GM21360 (cell line): Measurements from ENCODE around the gene JDP2.
"Not testable (repeated sequence)": the region's sequence is repeated elsewhere in the genome, so short reads cannot be mapped to it uniquely, and the experiment has no call there.

ENCODE experiments used
- ATAC-seq: cut with Tn5 transposase; IDR thresholded peaks from one replicate; pipeline ENCODE4 v1.9.1; 2021; ENCODE audit warnings: mild to moderate bottlenecking, moderate library complexity; ENCODE audit not compliant: unreplicated experiment

Gene JDP2, protein sequence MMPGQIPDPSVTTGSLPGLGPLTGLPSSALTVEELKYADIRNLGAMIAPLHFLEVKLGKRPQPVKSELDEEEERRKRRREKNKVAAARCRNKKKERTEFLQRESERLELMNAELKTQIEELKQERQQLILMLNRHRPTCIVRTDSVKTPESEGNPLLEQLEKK

DNA sequence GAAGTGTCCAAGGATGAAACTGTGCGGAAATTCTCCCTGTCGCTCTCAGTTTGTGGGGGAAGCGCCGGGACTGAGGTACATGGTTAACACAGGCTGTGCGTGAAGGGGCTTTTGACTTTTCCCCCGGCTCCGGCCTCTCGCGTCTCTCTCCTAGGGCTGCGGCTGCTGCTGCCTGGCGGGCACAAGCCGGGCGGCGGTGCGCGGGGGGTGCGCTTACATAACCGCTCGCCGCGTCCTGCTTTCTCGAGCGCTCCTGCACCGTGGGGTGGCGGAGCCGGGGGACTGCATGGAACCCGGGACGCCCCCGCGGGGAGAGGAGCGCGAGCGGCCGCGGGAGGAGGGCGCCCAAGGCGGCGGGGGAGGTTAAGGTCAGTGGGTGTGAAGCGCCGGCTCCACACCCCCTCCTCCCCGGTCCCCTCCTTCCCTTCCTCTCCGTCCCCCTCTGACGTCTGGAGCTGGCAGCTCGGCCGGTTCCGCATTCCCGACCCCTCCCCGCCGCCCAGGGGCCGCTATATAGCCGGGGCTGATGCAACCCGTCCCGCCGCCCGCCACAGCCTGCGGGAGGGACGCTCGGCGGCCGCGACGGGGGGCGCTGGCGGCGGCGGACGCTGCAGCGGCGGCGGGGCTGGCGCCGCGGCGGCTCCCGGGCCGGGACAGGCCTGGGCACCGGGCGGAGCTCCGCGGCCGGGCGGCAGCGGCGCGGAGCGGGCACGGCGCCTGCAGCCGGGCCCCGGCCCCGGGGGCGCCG lies at the start of gene JDP2:
JDP2 (plus strand) TSS at position 541 of the 748 bp plus-strand sequence. CDS start 9,899 bp downstream, outside the sequence.
- ATAC-seq = peak; percentile 40

DNA sequence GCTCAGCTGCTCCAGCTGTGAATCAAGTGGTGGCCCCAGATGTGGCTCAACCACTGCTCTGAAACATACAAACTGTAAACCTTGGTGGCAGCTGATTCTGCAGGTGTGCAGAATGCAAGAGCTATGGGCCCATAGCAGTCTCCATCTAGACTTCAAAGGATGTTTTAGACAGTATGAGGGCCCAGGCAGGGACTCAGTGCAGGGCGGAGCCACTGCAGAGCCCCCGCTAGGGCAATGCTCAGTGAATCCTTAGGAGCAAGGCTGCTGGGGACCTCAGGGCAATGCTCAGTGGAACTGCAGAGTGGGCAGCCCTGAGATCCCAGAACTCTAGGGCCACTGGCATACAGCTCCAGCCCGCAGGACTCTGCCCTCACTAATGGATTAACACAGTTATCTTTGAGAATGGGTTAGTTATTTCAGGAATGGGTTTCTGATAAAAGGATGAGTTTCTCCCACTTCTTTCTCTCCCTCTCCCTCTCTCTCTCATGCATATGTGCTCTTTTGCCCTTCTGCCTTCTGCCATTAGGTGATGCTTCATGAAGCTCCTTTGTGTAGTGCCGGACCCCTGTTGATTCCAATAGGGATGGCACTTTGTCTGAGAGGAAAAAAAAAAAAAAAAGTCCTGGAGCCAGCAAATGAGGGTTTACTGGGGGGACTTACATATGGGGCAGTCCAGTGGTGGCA lies 48.4 kb upstream of the JDP2 start:
- ATAC-seq = no peak

DNA sequence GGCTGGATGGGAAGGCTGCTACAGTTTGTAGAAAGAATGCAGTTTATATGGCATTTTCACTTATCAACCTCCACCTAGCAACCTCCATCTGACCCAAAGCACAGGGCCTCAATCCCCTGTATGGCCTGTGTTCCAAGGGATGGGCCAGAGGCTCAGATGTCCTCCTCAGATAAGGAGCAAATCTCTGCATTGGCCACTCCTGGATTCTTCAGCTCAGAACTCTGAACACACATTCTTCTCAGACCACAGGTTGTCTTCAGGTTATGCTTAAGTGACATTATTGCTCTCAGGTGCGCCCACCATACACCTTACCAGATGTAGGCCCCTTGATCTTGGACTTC lies 47.9 kb upstream of the JDP2 start:
- no peak for ATAC-seq

DNA sequence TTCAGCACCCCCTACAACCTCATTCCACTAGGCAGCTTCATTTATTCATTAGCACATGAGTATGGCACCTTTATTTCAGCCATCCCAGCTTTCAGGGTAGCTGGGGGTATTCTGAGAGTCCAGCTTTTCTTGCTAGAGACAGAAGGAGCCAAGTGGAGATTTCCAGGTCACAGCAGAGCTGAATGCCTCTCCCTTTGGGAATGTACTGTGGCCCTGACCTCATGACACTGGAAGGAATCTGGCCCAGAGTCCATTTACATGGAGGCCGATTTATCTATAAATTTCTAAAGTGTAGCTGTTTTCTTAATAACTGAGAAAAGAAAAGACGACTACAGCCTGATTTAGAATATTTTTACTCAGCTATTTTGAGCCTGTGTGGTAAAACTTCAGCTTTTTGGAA lies 47.2 kb upstream of the JDP2 start:
- no peak for ATAC-seq

DNA sequence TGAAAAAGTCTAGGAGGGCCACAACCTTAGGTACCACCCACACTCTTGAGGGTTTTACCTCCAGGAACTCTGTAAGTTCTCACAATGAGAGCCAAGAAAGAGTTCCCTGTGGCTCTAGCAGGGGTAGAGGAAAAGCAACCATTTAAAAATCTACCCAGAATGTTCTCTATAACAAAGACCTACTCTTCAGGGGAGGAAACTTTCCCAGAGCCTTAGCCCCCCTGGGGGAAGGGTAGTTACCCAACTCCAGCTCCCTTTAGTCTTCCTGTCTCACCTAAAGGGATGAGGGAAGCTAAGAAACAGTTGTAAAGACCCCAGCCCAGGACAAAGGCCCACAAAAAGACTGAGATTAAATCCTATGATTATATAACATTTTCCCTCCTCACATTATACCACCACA lies 46.2 kb upstream of the JDP2 start:
- ATAC-seq = no peak

DNA sequence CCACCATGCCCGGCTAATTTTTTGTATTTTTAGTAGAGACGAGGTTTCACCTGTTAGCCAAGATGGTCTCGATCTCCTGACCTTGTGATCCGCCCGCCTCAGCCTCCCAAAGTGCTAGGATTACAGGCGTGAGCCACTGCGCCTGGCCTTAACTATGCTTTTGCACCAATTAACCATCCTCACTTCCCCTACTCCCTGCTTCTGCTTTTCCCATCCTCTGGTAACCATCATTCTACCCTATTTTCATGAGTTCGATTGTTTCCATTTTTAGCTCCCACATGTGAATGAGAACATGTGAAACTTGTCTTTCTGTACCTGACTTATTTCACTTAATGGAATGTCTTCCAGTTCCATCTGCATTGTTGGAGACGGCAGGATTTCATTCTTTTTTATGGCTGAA lies 44.6 kb upstream of the JDP2 start:
- ATAC-seq = not testable (repeated sequence)

DNA sequence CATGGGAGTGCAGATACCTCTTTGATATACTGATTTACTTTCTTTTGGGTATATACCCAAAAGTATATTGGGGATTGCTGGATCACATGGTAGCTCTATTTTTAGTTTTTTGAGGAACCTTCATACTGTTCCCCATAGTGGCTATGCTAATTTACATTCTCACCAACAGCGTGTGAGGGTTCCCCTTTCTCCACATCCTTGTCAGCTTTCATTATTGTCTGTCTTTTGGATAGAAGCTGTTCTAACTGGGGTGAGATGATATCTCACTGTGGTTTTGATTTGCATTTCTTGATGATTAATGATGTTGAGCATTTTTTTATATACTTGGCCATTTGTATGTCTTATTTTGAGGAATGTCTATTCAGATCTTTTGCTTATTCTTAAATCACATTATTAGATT lies 44.1 kb upstream of the JDP2 start:
- no peak for ATAC-seq

DNA sequence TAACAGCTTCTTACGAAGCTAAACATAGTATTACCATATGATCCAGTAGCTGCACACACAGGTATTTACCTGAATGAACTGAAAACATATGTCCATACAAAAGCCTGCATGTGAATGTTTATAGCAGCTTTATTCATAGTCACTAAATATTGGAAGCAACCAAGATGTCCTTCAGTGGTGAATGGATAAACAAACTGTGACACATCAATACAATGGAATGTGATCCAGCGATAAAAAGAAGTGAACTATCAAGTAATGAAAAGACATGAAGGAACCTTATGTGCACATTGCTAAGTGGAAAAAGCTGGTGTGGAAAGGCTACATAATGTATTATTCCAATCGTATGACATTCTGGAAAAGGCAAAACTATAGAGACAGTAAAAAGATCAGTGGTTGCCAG lies 38.1 kb upstream of the JDP2 start:
- no peak for ATAC-seq

DNA sequence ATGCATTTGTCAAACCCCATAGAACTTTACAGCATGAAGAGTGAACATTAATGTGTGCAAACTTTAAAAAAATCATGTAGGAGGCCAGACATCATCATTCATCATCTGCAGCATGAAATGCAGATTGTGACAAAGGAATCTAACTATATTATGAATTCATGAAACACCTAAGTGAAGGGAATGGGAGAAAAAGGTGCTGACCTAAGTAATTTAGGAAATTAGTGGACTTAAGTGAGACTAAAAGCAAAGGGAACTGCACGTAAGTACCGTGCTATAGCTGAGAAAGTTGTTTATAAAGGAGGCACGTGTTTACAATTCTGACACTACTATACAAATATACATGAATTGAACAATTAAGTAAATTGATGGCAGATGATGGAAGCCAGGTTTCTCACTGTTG lies 37.6 kb upstream of the JDP2 start:
- ATAC-seq = no peak

DNA sequence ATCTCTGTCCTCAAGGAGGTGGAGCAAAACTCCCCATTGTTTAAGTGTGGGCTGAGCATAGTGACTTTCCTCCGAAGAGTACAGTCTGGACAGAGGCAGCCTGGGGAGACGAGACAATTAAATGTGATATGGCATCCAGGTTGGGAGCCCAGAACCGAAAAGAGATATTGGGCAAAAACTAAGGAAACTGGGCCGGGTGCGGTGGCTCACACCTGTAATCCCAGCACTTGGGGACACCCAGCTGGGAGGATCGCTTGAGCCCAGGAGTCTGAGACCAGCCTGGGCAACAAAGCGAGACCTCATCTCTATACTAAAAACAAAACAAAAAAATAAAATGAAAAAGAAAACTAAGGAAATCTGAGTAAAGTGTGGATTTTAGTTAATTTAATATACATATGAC lies 35.9 kb upstream of the JDP2 start:
- no peak for ATAC-seq

DNA sequence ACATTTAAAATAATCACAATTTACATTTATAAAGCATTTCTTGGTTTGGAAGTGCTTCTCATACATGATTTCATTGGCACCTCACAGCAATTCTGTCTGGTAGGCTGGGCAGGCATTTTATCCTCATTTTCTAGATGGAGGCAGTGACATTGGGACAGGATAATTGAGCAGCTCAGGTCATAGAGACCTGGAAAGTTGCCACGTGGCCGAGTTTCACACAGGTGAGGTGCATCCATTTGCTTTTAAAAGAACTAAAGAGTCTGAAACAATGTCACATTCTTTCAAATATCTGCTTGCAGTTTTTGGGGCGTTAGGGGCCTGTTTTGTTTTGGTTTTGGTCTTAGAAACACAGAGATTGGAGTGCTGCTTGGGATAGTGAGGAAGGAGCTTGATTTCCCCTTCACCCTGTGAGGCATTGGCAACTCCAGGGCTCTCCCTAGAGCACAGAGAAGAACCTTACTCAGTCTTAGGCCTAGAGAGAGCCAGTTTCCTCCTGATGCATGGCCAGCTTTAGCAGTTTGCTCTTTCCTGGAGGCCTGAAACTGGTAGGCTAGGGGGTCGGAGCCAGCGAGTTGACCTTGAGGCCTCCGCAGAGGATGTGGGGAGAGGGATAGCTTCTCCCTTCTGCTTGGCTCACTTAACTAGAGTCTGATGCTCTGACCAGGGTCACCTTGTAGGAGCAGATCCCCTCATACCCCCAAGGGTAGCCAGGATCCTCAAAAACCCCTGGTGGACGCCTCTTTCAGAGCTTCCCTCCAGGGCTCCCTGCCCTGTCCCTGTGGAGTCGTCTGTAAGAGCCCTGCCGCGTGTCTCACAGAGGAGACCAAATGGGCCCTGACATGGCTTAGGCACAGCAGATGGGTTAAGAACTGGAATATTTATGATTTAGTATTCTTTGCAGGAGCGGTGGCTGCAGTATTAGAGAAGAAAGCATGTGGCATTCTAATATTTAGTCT lies 34.9 kb upstream of the JDP2 start:
- ATAC-seq = no peak

DNA sequence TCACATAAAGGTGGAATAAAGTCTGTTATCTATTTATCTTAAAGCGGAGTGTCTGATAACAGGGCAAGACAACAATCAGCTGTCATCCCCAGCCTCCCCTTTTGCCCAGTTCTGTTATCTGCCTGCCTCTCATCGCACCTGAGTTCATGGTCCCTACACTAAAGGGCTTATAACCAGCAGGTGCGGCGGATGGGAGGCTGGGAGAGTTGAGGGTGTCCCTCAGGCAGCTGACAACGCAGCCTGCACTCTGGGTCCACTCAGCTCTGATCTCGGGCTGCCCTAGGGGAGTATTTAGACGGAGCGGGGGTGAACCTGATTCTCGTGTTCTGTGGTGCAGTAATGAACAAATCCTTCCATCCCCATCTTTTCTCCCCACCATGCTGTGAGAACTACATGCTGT lies 34.0 kb upstream of the JDP2 start:
- ATAC-seq = no peak

DNA sequence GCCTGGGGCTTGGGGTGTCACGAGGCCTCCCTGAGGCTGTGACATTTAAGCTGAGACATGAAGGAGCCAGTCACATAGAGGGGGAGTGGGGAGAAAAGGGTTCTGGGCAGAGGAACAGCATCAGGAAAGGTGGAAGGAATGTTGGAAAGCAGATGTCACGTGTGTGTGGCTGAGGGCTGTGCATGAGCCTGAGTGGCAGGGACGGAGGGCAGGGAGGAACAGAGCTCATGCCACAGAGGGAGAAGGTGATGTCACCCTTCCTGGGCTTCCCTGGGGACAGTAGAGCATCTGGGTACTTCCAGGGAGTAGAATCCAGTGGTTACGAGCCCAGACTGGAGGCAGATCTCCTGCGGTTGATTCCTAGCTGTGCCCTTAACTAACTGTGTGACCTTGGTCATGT lies 32.0 kb upstream of the JDP2 start:
- no peak for ATAC-seq

DNA sequence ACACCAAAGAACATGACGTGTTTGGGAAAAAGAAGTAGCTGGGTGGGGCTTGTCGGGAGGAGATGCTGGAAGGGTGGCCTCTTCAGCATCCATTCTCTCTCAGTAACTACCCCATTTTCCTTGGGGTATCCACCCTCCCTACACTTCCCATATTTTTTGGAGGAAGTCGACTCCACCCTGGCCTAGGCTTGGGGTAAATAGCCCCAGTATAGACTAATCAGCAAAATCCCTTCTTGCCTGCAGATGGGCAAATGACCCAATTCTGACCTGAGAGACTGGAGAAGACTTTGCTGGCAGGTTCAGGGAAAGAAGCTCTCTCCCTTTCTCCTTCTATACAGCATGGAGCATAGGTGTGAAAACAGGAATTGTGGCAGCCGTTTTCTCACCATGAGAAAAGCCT lies 28.5 kb upstream of the JDP2 start:
- ATAC-seq = no peak

DNA sequence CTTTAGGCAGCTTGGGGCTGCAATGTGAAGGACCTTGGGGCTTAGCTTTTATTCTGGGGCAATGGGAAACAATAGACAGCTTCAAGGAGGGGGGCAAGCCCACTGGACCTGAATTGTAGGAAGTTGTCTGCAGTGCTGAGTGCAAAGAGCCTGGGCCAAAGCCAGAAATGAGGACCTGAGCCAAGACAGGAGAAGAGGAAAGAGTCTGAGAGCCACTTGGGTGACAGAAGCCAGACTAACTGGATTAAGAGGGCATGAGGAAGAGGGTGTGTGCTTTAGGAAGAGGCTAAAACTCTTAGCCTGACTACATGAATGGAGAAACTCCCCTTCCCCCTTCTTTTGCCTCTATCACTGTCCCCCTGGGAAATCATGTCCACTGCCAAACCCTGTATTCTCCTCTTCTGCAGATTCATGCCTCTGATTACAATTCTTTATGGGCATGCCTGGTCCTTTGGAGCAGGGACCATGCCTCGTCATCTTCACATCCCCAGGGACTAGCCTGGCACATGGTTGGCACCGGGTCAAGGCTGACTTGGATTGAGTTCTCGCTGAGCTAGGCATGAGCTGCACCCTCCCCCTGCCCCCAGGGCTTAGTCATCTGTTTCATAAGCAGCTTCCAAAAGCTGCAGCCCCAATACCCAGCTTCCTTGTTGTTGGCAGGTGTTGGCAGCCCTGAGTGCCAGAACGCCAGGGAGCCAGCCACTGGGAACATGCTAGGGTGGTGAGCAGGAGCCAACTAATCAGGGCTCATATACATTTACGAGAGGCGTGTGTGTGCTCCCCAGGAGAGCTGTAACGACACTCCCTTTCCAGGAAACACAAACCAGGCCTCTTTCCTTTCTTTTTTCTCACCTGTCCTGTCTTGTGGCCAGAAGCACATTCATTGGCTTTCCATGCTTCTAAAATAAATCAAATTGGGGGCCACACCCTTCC lies 27.7 kb upstream of the JDP2 start:
- ATAC-seq = no peak

DNA sequence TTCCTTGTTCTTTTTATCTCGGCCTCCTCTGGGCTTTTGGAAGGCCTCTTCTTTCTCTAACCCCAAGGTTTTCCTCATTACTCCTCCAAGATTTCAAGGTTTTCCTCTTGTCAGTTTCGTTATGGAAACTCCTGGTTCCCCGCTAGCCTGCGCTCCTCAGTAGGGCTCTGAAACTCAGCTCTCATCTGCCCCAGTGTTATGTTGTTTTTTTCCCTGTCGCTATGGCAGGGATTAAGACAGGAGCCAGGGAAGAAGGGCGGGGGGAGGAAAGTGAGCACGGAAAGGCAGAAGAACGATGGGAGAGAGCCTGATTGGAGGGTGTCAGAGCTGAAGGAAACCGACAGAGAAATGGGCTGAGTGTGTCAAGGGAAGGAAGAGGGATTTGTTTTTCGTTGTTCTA lies 26.5 kb upstream of the JDP2 start:
- no peak for ATAC-seq

DNA sequence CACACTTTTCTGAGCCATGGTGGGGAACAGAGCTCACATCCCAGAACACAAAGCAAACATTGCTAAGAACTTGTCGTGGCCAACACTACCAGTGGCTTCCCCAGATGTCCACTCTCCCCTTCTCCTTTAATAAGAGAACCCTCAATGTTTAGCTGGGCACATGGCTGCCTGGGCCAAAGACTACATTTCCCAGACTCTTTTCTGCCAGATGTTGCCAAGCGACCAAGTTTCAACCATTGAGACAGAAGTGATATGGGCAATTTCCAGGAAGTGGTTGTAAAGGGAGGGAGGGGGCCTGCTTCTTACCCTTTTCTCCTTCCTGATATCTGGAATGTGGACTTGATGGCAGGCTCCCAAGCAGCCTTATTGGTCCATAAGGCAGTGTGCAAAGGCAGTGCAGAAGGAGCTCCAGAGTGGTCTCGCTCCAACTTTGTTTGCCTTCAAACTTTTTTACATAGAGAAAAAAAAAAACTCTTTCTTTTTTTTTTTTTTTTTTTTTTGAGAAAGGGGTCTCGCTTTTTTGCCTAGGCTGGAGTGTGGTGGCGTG lies 24.9 kb upstream of the JDP2 start:
- ATAC-seq = no peak

DNA sequence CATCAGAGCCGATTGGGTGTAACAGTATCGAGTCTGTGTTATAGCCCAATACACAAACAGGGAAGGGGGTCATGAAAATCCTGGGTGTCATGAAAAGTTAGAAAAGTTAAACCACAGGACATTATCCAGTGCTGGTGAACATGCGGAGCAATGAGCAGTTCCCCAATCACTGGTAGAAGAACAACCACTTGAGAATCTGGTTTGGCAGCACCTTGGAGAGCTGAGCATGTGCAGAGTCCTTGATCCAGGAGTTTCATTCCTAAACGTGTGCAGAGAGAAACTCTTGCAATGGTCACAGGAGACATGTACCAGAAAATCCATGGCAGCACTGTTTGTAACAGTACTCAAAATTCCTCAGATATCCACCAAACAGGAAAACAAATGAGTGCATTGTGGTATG lies 23.0 kb upstream of the JDP2 start:
- ATAC-seq = no peak

DNA sequence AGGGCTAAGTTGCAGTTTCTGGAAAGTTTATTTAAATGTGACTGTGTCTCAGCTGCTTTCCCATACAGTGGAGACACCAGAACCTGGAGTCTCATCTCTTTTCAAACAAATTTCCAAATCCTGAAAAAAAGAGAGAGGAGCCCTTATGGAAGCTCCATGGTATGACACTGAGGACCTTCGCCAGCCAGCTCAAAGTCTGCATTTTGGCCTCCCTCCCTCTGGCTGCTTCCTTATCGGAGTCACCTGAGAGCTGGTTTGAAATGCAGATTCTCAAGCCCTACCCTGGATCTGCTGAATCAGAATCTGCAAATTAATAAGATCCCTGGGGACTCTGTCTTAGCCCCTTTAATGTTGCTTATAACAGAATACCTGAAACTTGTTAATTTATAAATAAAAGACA lies 21.7 kb upstream of the JDP2 start:
- no peak for ATAC-seq

DNA sequence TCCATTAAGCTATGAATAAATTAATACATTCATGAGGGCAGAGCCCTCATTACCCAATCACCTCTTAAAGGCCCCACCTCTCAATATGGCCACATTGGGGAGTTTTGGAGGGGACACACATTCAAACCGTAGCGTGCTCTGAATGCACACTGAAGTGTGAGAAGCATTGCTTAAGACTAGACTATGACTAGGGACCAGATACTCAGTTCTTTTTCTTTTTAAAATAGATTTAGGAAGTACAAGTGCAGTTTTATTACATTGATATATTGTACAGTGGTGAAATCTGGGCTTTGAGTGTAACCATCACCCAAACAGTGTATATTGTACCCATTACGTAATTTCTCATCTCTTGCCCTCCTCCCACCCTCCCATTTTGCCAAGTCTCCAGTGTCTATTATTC lies 21.0 kb upstream of the JDP2 start:
- ATAC-seq = no peak
